HG02610 (cell line): ENCODE data around the gene TEX36.
A peak's percentile ranks its signal among the peaks of the same experiment; 100 is the strongest.
"Not testable (repeated sequence)": the region's sequence is repeated elsewhere in the genome, so short reads cannot be mapped to it uniquely, and the experiment has no call there.

Source experiments
- ATAC-seq: cut with Tn5 transposase; IDR thresholded peaks from one replicate; pipeline ENCODE4 v1.9.1; 2021; ENCODE audit warnings: mild to moderate bottlenecking, moderate library complexity; ENCODE audit not compliant: unreplicated experiment

Gene TEX36

GRCh38 chr10:125683063-125683462 lies at the start of gene TEX36:
TSS of gene TEX36 (minus strand) at chr10:125683163. CDS start at chr10:125682989, 174 bp downstream.
- ATAC-seq, result no peak

GRCh38 chr10:125727436-125727835 lies 44.5 kb upstream of the TEX36 start:
- ATAC-seq, result no peak

GRCh38 chr10:125726914-125727313 lies 44.0 kb upstream of the TEX36 start:
- no peak for ATAC-seq

GRCh38 chr10:125722811-125723210 lies 39.8 kb upstream of the TEX36 start:
- ATAC-seq, result no peak

- peak; percentile 36 for ATAC-seq
Measured at GRCh38 chr10:125721035-125721434, 38.1 kb upstream of the TEX36 start.

GRCh38 chr10:125720002-125720382 lies 37.0 kb upstream of the TEX36 start:
- ATAC-seq, result no peak

GRCh38 chr10:125719173-125720001 lies 36.4 kb upstream of the TEX36 start, which contains the start of gene EDRF1:
TSS of gene EDRF1 (plus strand) at chr10:125719709. CDS start at chr10:125719808, 99 bp downstream.
- ATAC-seq, result peak; percentile 91

- not testable (repeated sequence) for ATAC-seq
Measured at GRCh38 chr10:125714728-125715127, 31.8 kb upstream of the TEX36 start.

- ATAC-seq, result no peak
Measured at GRCh38 chr10:125711110-125711750, 28.3 kb upstream of the TEX36 start.

- ATAC-seq, result no peak
Measured at GRCh38 chr10:125709553-125710474, 26.9 kb upstream of the TEX36 start.

GRCh38 chr10:125708971-125709503 lies 26.1 kb upstream of the TEX36 start:
- ATAC-seq, result no peak

- ATAC-seq, result no peak
Measured at GRCh38 chr10:125707541-125708468, 24.8 kb upstream of the TEX36 start.

- no peak for ATAC-seq
Measured at GRCh38 chr10:125700355-125700911, 17.5 kb upstream of the TEX36 start.

GRCh38 chr10:125699562-125700143 lies 16.7 kb upstream of the TEX36 start:
- no peak for ATAC-seq

GRCh38 chr10:125698481-125698998 lies 15.6 kb upstream of the TEX36 start:
- ATAC-seq, result no peak

GRCh38 chr10:125696884-125697283 lies 13.9 kb upstream of the TEX36 start:
- not testable (repeated sequence) for ATAC-seq

- ATAC-seq, result no peak
Measured at GRCh38 chr10:125694883-125695282, 11.9 kb upstream of the TEX36 start.

GRCh38 chr10:125693524-125693847 lies 10.5 kb upstream of the TEX36 start:
- no peak for ATAC-seq
